HepG2 (cell line): ENCODE data around the gene KIF9. TPM values are rescaled to one million over a fixed set of nuclear protein-coding genes. Genes with fewer than 3 reads are reported as not detected.

Source experiments
- ATAC-seq: fragments of 200-7000 bp; cut with Tn5 transposase; 3 replicates; pipeline ENCODE4 v1.9.1; 2020; ENCODE audit warnings: mild to moderate bottlenecking, moderate library complexity
- BruUV-seq: library from RNA; stranded (reverse); fragments of 400-500 nt; replicated peaks from 2 replicates; lab custom pipeline; 2021; lab: Mats Ljungman, UMichigan
- CTCF ChIA-PET: fragments of 300-600 bp; formaldehyde crosslinking; extraction: SDS; loops from one replicate; lab custom pipeline; 2021; ENCODE audit warnings: low total read pairs, inconsistent platforms, low intra/inter-chr PET ratio; lab: Yijun Ruan, JAX
- POLR2A ChIA-PET: fragments of 350-600 bp; sonication (Branson Sonifier 250); formaldehyde crosslinking; loops from one replicate; lab custom pipeline; 2020; ENCODE audit warnings: antibody characterized with exemption, inconsistent platforms; lab: Yijun Ruan, JAX
- DNase-seq: peaks from one replicate; pipeline ENCODE4 v3.0.0-alpha.2; 2015; ENCODE audit warnings: low spot score
- FAIRE-seq: peaks from 3 replicates; lab custom pipeline; 2011; peaks lifted over from hg19 to GRCh38; lab: Jason Lieb, UNC
- H2AFZ ChIP-seq: one replicate; pipeline ENCODE4 v1.6.1; 2011; ENCODE audit warnings: low read length, inconsistent platforms
- H3K27ac ChIP-seq: fragments of 300-600 bp; 3 replicates; pipeline ENCODE4 v1.8.0; 2011; ENCODE audit warnings: mixed run types, mild to moderate bottlenecking, mixed read lengths, low read length, inconsistent platforms; ENCODE audit not compliant: insufficient read depth; ENCODE audit errors: extremely low read length
- H3K27me3 ChIP-seq, 2 experiments: fragments of 200-600 bp in 1 of 2; 2 replicates in 1 of 2; 3 replicates in 1 of 2; pipeline versions ENCODE4 v1.6.0 to v1.8.0; 2011; ENCODE audit warnings: low read length in 2 of 2, mild to moderate bottlenecking in 2 of 2, moderate library complexity in 2 of 2, inconsistent platforms in 1 of 2; ENCODE audit not compliant: insufficient read depth in 2 of 2, control insufficient read depth in 1 of 2
- H3K36me3 ChIP-seq, 2 experiments: fragments of 200-600 bp in 1 of 2; replicated peaks in 1 of 2; 2 replicates in 1 of 2; 3 replicates in 1 of 2; pipeline versions ENCODE4 v1.5.1 to v1.8.0; 2011; ENCODE audit warnings: low read length in 2 of 2, inconsistent platforms in 1 of 2; ENCODE audit not compliant: insufficient read depth in 2 of 2, control insufficient read depth in 1 of 2
- H3K4me1 ChIP-seq: 2 replicates; pipeline ENCODE4 v1.5.1; 2012; ENCODE audit warnings: low read length, inconsistent platforms; ENCODE audit not compliant: insufficient read depth
- H3K4me2 ChIP-seq: 2 replicates; pipeline ENCODE4 v1.6.0; 2011; ENCODE audit warnings: low read depth, low read length, inconsistent platforms
- H3K4me3 ChIP-seq, 3 experiments: fragments of 200-600 bp in 1 of 3; sonication (generic), shearing (Covaris generic) in 1 of 3; replicated peaks in 1 of 3; 2 replicates each; pipeline ENCODE4 v1.5.1; 2011 to 2016; ENCODE audit warnings: low read length in 3 of 3, inconsistent platforms in 2 of 3, low read depth in 2 of 3, mild to moderate bottlenecking in 2 of 3, control low read depth in 1 of 3, mixed read lengths in 1 of 3; ENCODE audit not compliant: insufficient read depth in 1 of 3
- H3K79me2 ChIP-seq: one replicate; pipeline ENCODE4 v1.6.1; 2011; ENCODE audit warnings: low read length, inconsistent platforms; ENCODE audit not compliant: insufficient read depth
- H3K9ac ChIP-seq: 2 replicates; pipeline ENCODE4 v1.6.0; 2011; ENCODE audit warnings: mild to moderate bottlenecking, low read depth, low read length, inconsistent platforms; ENCODE audit not compliant: insufficient read depth
- H3K9me3 ChIP-seq: 2 replicates; pipeline ENCODE4 v1.5.1; 2012; ENCODE audit warnings: mild to moderate bottlenecking, low read length
- H4K20me1 ChIP-seq: 2 replicates; pipeline ENCODE4 v1.6.0; 2011; ENCODE audit warnings: inconsistent platforms, mild to moderate bottlenecking, low read length, moderate library complexity; ENCODE audit not compliant: insufficient read depth
- CREB1 ChIP-seq, 2 experiments: fragments of 450-650 bp in 1 of 2; IDR thresholded peaks; 2 replicates each; pipeline ENCODE4 v1.6.1; 2016 to 2017; ENCODE audit warnings: control low read depth in 1 of 2, mild to moderate bottlenecking in 1 of 2, missing compliant biosample characterization in 1 of 2, missing genetic modification characterization in 1 of 2
- HNRNPL ChIP-seq: fragments of 200-400 bp; formaldehyde crosslinking; IDR thresholded peaks from 2 replicates; pipeline ENCODE4 v1.6.1; 2017; ENCODE audit warnings: mild to moderate bottlenecking, low read depth, low read length
- RBM22 ChIP-seq: fragments of 200-400 bp; formaldehyde crosslinking; optimal IDR thresholded peaks from 2 replicates; pipeline ENCODE3; 2017; ENCODE audit warnings: mild to moderate bottlenecking, low read length, moderate library complexity
- SCMH1 ChIP-seq: sonication (generic); formaldehyde crosslinking; IDR thresholded peaks from 2 replicates; pipeline ENCODE4 v1.9.0; 2021; ENCODE audit warnings: missing genetic modification reagents, mild to moderate bottlenecking, borderline replicate concordance
- ZNF121 ChIP-seq: sonication (generic); formaldehyde crosslinking; IDR thresholded peaks from 2 replicates; pipeline ENCODE4 v1.5.0; 2020; ENCODE audit warnings: mild to moderate bottlenecking, missing genetic modification reagents
- ZNF446 ChIP-seq: sonication (generic); formaldehyde crosslinking; IDR thresholded peaks from 2 replicates; pipeline ENCODE4 v1.5.0; 2020; ENCODE audit warnings: mild to moderate bottlenecking, missing genetic modification reagents
- ZNF747 ChIP-seq: sonication (generic); formaldehyde crosslinking; IDR thresholded peaks from 2 replicates; pipeline ENCODE4 v1.8.1; 2023; ENCODE audit warnings: missing genetic modification reagents, mild to moderate bottlenecking, borderline replicate concordance
- ZNF883 ChIP-seq: sonication (generic); formaldehyde crosslinking; IDR thresholded peaks from 2 replicates; pipeline ENCODE4 v1.5.1; 2020; ENCODE audit warnings: mild to moderate bottlenecking, missing genetic modification reagents; ENCODE audit errors: not compliant biosample characterization
- ZNF891 ChIP-seq: sonication (generic); formaldehyde crosslinking; IDR thresholded peaks from 2 replicates; pipeline ENCODE4 v1.5.0; 2020; ENCODE audit warnings: mild to moderate bottlenecking, missing genetic modification reagents
- WGBS: methylation state at CpG from one replicate; pipeline ENCODE4 v1.1.6; 2017; ENCODE audit warnings: low lambda C conversion rate; 5-methylcytosine and 5-hydroxymethylcytosine counted together
- in situ Hi-C: cut with HindIII; loops from 2 replicates; pipeline ENCODE4 v1.10.0; 2017; ENCODE audit warnings: low pct_unique_long_range_greater_than_20kb; ENCODE audit not compliant: extremely low pct_ligation_motif_present
- intact Hi-C: fragments of 100-400 bp; cut with micrococcal nuclease; formaldehyde crosslinking; loops from one replicate; pipeline ENCODE4 v1.10.0; 2022; ENCODE audit not compliant: unreplicated experiment
- polyA plus RNA-seq, 8 experiments: library from polyadenylated mRNA; depleted of rRNA in 3 of 8; stranded (reverse) in 7 of 8; unstranded in 1 of 8; fragments of >200 nt; fragmentation: Illumina TruSeq in 4 of 8; extraction: Trizol in 4 of 8; gene quantifications; 2 replicates each; pipeline versions ENCODE4 v1.2.1 to v1.2.3, GENCODE V29; 2011 to 2016; ENCODE audit warnings: low read depth in 4 of 8, missing spikeins in 1 of 8, mixed read lengths in 1 of 8; ENCODE audit not compliant: insufficient read depth in 1 of 8
- total RNA-seq, 5 experiments: library from RNA; depleted of rRNA; stranded (reverse); fragments of >200 nt; fragmentation: Illumina TruSeq; extraction: Trizol; gene quantifications; 2 replicates each; pipeline ENCODE4 v1.2.3, GENCODE V29; 2016; ENCODE audit warnings: low read depth in 1 of 5
- TF ChIP-seq, protein P1 (sequence below): IDR thresholded peaks from 2 replicates; pipeline ENCODE4 v1.6.1; 2016; ENCODE audit warnings: low read depth

The KIF9 gene
- total and polyA plus RNA-seq, 2 of the 13 experiments (the other 11 are each of a cell fraction or from before 2014, with no cell fraction given): 5.1 to 16.9 TPM

GRCh38 chr3:47266709-47267489 lies 15.7 kb downstream of the KIF9 start (continued):
- TF ChIP-seq, protein P1, sequence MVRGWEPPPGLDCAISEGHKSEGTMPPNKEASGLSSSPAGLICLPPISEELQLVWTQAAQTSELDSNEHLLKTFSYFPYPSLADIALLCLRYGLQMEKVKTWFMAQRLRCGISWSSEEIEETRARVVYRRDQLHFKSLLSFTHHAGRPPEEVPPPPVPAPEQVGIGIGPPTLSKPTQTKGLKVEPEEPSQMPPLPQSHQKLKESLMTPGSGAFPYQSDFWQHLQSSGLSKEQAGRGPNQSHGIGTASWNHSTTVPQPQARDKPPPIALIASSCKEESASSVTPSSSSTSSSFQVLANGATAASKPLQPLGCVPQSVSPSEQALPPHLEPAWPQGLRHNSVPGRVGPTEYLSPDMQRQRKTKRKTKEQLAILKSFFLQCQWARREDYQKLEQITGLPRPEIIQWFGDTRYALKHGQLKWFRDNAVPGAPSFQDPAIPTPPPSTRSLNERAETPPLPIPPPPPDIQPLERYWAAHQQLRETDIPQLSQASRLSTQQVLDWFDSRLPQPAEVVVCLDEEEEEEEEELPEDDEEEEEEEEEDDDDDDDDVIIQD: no peak
- TF ChIP-seq ZNF883 (CRISPR knock-in tag): no peak
- no peak for TF ChIP-seq SCMH1 (CRISPR knock-in tag)
- no peak for TF ChIP-seq HNRNPL
- no peak for TF ChIP-seq CREB1 (IDR thresholded peaks at IDR 0.05)
- TF ChIP-seq CREB1 (CRISPR knock-in tag; IDR thresholded peaks at IDR 0.05): no peak
- no peak for TF ChIP-seq ZNF121 (CRISPR knock-in tag)
- TF ChIP-seq ZNF891 (CRISPR knock-in tag): no peak

- Histone ChIP-seq H4K20me1 (no peaks in the 10 kb centered on the region), H3K27me3 (no peaks in the 10 kb centered on the region; a peak in 1 of 5 replicates), H3K4me1 (peaks cover 15% of the 10 kb centered on the region), H3K9ac (no peak overlapping the region), H2AFZ (no peak overlapping the region), H3K4me3 (no peak overlapping the region), H3K79me2 (no peaks in the 10 kb centered on the region), H3K4me2 (no peak overlapping the region), H3K9me3 (no peaks in the 10 kb centered on the region), H3K36me3 (no peaks in the 10 kb centered on the region), H3K27ac (no peak overlapping the region)
- ChIA-PET POLR2A (no interaction called here), CTCF (no interaction called here)
- ATAC-seq (no peak), DNase-seq (no peak), FAIRE-seq (no peak)
- BruUV-seq: no TSS peak
- intact Hi-C loops: no loop called here
- no peak for TF ChIP-seq ZNF446
- TF ChIP-seq RBM22: no peak
- no peak for TF ChIP-seq ZNF747 (CRISPR knock-in tag)
- 91% methylated on average over 10 of the region's 10 CpGs for WGBS
- in situ Hi-C loops: no loop called here
These were observed 16.7 kb downstream of the KIF9 start for GRCh38 chr3:47265725-47266428.
